Measurements from ENCODE around the gene TARDBP.
"Not testable (repeated sequence)": the region's sequence is repeated elsewhere in the genome, so short reads cannot be mapped to it uniquely, and the experiment has no call there.

The TARDBP gene

DNA sequence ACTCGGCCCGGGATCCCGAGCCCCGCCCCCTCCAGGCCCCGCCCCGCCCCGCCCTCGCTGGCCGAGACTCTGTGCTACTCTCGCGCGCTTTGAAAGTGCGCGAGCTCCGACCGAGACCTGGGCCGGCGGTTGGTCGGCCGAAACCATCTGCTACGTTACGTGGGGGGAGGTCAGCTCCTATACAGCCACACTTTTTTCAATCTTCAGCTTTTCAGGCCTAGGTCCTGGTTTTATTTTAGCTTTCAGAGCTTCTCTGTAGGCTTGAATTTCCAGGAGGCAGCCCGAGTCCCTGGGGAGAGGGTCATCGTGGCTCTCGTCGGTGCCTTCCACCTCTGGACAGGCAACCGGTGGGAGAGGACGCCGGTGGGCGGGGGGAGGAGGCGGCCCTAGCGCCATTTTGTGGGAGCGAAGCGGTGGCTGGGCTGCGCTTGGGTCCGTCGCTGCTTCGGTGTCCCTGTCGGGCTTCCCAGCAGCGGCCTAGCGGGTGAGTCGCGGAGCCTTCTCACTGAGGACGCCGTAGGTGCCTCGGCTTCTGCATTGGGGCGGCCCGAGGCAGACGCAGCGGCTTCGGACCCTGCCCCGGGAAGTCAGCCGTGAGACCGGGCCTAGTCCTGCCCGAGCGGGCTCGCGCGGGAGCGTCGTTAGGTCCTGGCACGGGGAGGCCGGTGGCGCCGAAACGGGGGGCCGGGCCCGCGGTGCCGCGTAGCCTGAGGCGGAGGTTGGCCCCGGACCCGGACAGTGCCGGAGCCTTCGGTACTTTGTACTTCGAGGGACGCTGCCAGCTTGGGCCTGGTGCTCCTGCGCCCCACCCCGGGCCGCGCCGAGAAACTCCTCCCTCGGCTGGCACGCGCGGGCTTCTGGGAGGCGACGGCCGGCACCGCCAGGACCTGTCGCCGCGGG is at the start of gene TARDBP:
TARDBP (plus strand) TSS at position 395 of the 900 bp plus-strand sequence. CDS start 1,074 bp downstream, outside the sequence.
- DNase-seq = peak; percentile 92

DNA sequence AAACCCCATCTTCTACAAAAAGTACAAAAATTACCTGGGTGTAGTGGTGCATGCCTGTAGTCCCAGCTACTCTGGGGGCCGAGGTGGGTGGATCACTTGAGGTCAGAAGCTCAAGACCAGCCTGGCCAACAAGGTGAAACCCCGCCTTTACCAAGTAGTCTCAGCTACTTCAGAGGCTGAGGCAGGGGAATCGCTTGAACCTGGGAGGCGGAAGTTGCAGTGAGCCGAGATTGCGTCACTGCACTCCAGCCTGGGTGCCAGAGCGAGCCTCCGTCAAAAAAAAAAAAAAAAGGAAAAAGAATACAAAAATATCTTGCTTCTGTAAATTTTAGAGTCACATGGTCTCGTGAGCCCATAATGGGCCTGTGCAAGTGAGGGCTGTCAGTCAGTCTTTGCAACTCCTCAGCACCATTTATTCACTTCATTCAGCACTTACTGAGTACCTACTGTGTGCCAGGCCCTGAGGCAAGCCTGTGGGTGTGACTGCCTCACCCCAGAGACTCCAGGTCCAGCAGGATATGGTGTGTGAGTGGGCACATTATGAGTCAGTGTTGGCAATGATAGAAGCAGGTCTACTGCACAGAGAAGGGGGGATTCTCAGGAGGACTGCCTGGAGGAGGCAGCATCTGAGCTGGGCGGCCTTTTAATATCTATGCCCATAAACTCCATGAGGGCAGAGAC is 46.8 kb upstream of the TARDBP start:
- DNase-seq = no peak

DNA sequence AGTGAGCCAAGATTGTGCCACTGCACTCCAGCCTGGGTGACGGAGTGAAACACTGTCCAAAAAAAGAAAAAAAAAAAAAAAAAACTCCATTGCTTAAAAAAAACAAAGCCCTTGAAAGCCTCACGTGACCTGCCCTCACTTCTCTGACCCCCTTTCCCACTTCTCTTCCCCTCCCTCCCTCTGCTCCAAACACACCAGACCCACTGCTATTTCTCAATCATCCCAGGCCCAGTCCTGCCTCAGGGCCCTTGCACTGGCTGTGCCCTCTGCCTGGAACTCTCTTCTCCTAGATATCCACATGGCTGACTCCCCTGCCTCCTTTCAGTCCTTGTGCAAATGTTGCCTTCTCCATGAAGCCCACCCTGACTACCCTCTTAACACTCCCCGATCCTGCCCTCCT is 45.4 kb upstream of the TARDBP start:
- DNase-seq = no peak

DNA sequence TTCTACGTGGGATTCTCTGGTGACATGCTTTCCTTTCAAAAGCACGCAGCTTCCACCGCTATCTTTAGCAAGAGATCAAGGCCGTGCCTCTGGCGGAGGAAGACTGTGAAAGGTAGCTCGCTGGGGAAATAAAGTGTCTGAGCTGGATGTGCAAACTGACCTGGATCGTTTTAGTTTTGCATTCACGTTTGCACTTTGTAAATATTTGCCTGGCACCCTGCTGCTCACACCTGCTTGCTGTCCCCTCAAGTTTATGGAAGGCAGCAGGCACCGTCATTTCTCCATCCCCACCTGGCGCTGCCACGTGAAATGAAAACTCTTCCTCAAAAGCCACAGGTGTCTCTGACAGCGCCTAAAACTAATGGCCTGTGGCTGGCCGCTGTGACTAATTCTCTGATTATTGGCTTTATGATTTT is 44.0 kb upstream of the TARDBP start:
- DNase-seq = no peak

DNA sequence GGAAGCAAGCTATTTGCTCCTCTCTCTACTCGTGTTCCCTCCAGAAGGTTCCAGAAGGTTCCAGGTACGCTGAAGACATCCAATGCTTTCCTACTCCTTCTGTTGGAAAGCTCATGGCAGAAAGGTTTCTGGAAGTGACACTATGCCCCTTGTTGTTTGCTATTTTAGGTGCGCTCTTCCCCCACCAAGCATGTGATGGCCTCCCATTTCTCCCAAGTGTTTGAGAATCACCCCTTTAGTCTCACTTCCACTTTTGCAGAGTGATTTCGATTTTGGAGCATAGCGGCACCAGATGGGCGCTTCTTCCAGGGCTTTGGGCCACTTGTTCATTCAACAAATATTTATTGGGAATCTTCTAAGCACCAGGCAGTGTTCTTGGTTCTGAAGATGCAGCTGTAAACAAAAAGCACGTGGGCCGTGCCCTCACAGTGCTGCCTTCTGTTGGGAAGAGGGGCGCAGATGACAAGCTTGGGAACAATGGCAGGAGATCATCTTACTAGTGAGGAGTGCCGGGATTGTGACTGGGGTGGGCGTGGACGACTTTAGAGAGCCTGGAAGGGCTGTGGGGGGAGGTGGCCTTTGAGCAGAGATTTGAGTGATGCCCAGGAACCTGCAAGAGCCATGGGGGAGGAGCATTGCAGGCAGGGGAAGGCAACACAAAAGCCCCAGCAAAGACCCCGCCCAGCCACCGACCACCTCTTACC is 43.0 kb upstream of the TARDBP start:
- DNase-seq = no peak

DNA sequence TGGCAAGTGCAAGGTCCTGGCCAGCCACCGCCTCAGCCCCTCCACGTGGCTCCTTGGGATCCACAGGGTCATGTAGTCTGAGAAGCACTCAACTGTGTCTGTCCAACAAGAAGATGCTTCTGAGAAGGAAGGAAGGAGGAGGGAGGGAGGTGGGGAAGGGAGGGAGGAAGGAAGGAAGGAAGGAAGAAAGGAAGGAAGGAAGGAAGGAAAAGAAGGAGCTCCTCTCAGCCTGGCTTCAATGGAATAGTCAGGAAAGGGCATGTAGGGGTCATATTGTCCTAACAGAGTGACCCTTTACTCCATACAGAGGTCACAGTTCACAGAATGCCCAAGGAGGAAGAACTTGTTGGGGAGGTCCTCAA is 42.5 kb upstream of the TARDBP start:
- DNase-seq = no peak

DNA sequence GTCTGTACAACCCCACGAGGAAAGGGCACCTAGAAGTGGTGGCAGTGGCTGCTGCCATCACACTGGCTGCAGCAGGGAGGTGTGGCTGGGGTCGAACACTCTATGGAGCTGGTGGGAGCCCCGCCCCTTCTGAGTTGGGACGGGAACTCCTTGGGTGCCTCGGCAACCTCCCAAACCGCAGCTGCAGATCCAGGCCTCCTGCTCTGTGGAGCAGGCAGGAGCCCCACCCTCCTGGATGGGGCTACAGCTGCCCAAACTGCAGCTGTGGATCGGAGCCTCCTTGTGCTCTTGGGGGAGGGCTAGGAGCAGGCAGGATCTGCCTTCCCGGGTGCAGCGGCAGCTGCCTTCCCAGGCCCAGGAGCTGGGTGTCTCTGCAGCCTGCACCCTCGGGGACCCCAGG is 38.9 kb upstream of the TARDBP start:
- no peak for DNase-seq

DNA sequence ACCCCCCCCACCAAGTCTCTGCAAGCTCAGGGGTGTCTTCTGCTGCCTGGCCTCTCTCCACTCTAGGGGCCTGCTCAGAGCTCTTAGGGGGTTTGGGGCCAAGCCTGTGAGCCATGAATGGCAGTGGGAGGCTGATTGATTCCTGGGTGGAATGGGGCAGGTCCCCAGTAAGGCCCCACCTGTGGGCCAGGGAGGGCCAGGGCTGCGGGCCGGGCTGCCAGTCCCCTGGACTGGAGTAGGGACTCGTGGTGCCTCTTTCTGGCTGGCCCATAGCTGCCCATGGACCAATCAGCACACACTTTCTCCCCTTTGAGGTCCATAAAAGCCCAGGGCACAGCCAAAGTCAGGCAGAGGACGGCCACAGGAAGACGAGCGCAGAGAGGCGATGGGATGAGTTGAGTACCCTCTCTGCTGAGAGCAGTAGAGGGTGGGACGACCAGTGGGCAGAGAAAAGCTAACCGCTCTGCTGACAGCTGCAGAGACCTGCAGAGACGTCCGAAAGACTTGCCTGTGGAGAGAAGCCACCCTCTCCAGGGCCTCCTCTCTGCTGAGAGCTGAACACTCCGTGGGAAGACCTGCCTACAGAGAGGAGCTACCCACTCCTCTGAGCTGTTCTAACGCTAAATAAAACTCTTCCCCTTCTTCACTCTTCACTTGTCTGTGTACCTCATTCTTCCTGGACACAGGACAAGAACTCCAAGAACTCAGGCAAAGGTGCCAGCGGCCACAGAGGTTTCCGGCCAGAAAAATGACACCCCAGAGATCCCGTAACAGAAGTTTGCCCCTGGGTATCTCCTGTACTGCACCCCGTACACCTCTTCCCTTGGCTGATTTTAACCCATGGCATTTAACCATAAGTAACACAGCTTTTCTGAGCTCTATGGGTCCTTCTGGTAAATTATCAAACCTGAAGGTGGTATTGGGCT is 38.2 kb upstream of the TARDBP start:
- DNase-seq = no peak

DNA sequence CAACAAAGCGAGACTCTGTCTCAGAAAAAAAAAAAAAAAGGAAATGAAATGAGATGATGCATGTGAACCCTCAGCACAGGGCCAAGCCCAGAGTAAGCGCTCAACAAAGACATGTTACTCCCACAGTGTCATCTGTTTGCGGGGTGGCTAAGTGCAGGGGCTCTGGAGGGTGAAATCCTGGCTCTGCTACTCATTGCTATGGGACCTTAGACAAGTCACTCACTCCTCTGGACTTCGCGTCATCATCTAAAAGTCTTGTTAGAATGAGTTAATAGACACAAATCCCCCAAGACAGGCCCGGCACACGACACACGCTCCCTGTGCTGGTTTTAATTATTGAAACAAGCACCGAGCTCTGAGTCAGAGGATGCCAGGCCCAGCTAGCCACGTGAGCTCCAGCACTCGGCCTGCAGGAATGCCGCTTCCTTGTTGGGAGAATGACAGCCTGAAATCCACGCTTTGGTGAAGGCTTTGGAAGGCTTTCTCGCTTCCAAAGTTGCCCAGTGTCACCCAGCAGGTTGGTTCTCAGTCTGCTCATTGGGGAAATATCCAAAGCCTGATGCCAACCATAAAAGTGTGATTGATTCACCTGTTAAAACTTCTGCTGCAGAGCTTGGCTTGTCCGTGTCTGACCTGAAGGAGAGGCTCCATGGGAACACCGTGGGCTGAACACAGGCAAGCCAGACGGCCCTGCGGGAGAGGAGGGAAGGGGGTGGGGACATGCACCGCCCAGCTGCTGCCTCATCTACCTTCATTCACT is 36.7 kb upstream of the TARDBP start:
- no peak for DNase-seq

DNA sequence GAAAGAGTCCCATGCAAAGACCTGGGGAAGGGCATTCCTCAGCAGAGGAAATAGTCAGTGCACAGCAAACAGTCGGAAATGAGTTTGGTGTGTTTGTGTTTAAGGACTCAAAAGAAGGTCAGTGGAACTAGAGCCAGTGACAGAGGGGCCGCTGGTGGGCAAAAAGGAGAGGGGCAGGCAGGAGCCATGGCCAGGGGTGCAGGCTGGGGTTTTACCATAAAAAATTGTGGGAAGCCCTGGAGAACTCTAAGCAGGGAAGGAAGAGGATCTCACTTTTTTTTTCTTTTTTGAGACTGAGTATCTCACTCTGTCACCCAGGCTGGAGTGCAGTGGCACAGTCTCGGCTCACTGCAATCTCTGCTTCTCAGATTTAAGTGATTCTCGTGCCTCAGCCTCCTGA is 33.7 kb upstream of the TARDBP start:
- no peak for DNase-seq

DNA sequence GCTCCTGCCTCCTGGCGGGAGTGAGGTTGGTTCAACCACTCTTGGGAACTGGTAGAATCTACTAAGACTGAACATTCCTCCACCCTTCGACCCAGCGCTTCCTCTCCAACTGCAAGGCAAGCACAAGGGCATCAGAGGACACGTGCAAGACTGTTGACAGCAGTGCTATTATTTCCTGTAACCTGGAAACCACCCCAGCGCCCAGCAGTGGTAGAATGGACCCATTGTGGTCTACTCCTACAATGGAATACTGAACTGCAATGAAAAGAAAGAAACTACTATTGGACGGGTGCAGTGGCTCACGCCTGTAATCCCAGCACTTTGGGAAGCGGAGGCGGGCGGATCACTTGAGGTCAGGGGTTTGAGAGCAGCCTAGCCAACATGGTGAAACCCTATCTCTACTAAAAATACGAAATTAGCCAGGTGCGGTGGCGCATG is 33.0 kb upstream of the TARDBP start:
- no peak for DNase-seq

DNA sequence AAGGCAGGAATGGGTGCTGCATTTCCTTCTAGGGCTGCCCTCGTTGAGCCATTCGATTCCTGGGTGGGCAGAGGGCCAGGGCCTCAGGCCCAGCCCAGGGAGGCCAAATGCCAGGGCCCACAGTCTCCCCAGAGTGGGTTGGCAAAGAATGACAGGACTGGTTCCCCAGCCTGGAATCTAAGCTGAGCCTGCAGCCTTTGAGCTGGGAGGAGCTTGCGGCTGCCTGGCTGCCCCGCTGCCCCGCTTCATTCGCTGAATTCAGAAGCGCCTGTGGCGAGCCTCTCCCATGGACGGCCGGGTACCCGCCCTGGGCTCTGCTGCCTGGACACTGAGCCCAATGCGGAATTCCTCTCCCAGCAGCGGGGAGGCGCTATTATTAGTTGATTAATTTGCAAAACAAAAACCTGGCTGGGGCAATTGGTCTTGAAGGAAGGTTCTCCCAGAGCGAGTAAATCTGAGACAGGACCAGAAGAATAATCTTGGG is 32.3 kb upstream of the TARDBP start:
- DNase-seq = no peak

DNA sequence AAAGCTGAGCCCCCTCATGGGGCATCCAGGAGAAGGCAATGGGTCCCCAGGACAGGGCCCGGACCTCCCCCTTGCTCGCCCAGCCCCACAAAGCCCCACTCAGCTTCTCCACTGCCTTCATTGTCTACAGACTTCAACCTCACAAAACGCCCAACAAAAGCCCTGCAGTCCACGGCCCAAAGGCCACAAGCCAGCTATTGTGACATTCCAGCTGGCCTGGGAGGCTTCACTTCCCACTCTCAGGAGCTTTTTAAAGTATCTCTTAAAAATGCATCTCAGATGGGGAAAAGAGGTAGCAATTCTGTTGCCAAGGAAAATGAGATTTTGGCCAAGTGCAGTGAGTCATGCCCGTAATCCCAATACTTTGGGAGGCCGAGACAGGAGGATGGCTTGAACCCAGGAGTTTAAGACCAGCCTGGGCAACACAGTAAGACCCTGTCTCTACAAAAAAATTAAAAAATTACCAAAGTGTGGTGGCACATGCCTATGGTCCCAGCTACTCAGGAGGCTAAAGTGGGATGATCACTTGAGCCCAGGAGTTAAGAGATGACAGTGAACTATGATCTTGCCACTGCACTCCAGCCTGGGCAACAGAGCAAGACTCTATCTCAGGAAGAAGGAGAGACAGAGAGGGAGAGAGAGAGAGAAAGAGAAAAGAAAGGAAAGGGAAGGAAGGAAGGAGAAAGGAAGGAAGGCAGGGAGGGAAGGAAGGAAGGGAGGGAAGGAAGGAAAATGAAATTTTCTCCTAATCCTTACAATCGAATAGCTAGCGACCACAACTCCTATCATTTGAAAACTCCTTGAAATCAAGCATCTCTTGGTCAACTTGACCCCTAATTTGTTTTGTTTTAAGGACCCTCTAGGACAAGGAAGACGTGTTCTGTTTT is 31.4 kb upstream of the TARDBP start:
- DNase-seq = no peak

DNA sequence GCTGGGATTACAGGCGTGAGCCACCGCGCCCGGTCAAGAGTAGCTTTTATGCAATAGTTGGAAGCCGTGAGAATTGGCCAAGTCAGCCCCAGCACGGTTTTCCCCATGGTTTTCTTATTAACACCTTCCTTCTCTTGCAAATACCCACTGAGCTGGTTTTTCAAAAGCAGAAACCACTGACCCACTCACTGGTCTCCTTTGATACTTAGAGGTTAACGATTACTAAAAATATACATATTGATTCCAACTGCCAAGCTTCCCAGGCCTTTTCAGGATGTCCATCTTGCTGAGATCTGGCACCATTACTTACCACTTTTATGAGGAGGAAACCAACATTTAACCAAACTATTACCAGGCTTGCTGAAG is 25.9 kb upstream of the TARDBP start:
- DNase-seq = no peak

DNA sequence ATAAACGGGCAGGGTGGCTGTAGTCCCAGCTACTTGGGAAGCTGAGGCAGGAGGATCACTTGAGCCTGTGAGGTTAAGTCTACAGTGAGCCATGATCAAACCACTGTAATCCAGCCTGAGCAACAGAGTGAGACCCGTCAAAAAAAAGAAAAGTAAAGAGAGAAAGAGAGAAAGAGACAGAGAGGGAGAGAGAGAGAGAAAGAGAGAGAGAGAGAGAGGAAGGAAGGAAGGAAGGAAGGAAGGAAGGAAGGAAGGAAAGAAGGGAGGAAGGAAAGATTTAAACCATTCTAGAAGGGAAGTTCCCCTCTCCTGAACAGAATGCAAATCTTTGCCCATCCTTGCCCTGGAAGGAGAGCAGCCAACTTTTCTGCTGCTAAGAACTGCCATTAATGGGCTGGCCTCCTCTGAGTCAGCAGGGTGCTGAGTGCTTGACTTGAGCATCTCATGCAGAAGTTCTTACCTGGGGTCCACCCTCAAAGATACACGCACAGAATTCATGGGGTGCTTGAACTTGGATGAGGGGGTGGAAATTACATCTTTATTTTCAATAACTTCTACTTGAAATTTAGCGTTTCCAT is 24.5 kb upstream of the TARDBP start:
- no peak for DNase-seq

DNA sequence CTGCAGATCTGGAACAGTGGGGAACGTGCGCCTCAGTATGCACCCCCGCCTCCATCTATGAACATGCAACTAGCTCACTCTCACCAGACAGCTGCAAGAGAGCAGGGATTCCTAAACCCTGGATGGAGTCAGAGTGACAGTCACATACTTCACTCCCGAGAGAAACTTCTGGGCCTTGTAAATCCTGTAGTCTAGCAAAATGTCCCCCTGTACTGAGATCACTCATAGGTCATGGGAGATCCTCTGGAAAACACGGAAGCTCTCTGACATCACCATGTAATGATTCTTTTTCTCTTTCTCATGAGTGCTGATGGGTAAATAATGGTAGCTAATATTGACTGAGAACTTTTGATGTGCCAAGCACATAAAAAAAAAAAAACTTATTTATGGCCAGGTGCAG is 23.4 kb upstream of the TARDBP start:
- DNase-seq = no peak

DNA sequence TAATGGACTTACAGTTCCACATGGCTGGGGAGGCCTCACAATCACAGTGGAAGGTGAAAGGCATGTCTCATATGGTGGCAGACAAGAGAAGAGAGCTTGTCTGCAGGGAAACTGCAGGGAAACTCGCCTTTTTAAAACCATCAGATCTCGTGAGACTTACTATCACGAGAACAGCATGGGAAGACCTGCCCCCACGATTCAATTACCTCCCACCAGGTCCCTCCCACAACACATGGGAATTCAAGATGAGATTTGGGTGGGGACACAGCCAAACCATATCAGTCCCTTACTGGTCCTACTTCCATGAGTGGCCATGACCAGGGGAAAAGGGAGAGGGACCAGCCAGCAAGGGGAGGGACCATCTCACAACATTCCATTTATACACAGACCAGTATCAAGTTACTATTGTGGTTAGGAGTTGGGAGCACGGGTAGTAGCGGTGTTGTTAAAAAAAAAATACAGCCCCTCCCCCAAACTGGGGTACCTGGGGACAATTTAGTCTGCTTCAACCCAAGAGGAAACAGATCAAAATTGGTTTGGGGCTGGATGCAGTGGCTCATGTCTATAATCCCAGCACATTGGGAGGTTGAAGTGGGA is 22.4 kb upstream of the TARDBP start:
- not testable (repeated sequence) for DNase-seq

DNA sequence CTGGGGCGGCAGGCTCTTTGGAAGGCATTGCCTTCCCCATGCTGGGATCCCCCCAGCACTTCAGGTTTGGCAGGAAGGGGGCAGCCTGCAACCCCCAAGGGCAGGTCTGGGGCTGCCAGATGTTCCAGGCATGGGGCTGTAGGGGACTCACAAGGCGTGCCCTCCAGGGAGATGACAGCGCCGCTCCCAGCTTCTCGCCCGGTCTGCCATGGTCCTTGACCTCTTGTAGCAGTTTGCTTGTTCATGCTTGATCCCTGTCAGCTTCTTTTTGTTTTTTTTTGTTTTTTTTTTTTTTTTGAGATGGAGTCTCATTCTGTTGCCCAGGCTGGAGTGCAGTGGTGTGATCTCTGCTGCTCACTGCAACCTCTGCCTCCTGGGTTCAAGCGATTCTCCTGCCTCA is 21.6 kb upstream of the TARDBP start:
- no peak for DNase-seq

DNA sequence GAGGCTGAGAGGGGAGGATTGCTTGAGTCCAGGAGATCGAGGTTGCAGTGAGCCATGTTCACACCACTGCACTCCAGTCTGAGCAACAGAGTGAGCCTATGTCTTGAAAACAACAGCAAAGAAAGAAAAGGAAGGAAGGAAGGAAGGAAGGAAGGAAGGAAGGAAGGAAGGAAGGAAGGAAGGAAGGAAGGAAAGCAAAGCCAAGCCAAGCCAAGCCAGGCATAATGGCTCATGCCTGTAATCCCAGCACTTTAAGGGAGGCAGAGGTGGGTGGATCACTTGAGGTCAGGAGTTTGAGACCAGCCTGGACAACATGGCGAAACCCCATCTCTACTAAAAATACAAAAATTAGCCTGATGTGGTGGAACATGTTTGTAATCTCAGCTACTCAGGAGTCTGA is 20.4 kb upstream of the TARDBP start:
- not testable (repeated sequence) for DNase-seq

DNA sequence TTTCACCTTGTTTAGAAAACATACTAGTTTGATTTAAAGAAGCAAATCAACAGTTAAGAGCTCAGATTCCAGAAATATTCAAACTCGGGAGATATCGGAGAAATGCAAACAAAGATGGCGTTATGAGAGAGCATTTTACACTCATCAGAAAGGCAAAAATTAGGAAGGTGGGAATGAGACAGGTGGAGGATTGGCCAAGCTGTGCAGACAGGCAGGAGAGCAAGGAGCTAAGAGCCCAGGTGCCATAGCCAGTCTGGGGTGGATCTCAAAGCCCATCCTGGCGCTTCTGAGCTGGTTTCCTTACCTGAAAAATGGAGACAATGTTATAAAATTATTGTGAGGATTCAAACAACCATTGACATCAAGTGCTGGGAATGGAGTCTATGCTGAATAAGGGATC is 19.6 kb upstream of the TARDBP start:
- DNase-seq = no peak
